ENCODE measurements around the gene LRTM2. TPM values are rescaled to one million over a fixed set of nuclear protein-coding genes. Genes with fewer than 3 reads are reported as not detected.

The LRTM2 gene
- total and polyA plus RNA-seq, 9 of the 15 experiments (the other 6 are each of a cell fraction or from before 2014, with no cell fraction given): 0.09 TPM; not detected in 8

- TF ChIP-seq RBM22 (IDR thresholded peaks at IDR 0.05; ENCODE audit: low read depth, low read length, poor library complexity, severe bottlenecking) (no peak), RBBP5 (IDR thresholded peaks at IDR 0.05; ENCODE audit: borderline replicate concordance, insufficient read depth, low read length, poor library complexity, severe bottlenecking) (no peak)
Measured at GRCh38 chr12:1877169-1877878, 57.0 kb downstream of the LRTM2 start (continued).

GRCh38 chr12:1878214-1878613 is 57.8 kb downstream of the LRTM2 start:
- Histone ChIP-seq H3K4me2 (ENCODE audit: insufficient read depth, low read length) (no peak overlapping the region), H3K27me3 (ENCODE audit: control insufficient read depth in 2 of 2, insufficient read depth in 2 of 2, low read length in 2 of 2) (peaks cover 2 to 18% of the 10 kb centered on the region in 2 experiments; a peak in 3 of 5 replicates), H3K36me3 (ENCODE audit: control insufficient read depth, insufficient read depth, low read length) (no peaks in the 10 kb centered on the region), H3K9ac (ENCODE audit: insufficient read depth in 1 of 2, low read depth in 2 of 2, low read length in 2 of 2) (no peak overlapping the region), H3K4me1 (replicated peaks in 1 of 2; ENCODE audit: control insufficient read depth in 2 of 2, insufficient read depth in 2 of 2, low read length in 2 of 2) (peaks cover 5 to 8% of the 10 kb centered on the region in 2 experiments; a peak in 4 of 5 replicates), H4K20me1 (replicated peaks; ENCODE audit: control insufficient read depth, insufficient read depth, low read length) (no peaks in the 10 kb centered on the region), H3K4me3 (no peak overlapping the region), H2AFZ (ENCODE audit: low read depth, low read length) (no peak overlapping the region), H3K79me2 (ENCODE audit: control insufficient read depth, insufficient read depth, low read length) (no peaks in the 10 kb centered on the region), H3K9me1 (ENCODE audit: control insufficient read depth, insufficient read depth, low read length) (no peaks in the 10 kb centered on the region), H3K9me3 (replicated peaks; ENCODE audit: control insufficient read depth, insufficient read depth, low read depth, low read length) (no peaks in the 10 kb centered on the region), H3K27ac (ENCODE audit: extremely low read depth, low read depth, low read length) (no peak overlapping the region)
- ChIA-PET CTCF (ENCODE audit: low intra/inter-chr PET ratio) (no interaction called here), POLR2A (no interaction called here)
- intact Hi-C loops (cut with micrococcal nuclease) (no loop called here), in situ Hi-C loops (cut with MboI) (no loop called here)
- ATAC-seq (no peak), FAIRE-seq (no peak), DNase-seq (ENCODE audit: extremely low read depth in 1 of 4, low spot score in 3 of 4) (no peak)
- WGBS (ENCODE audit: insufficient coverage, low coverage, missing lambda C conversion rate): 37% methylated on average over 10 of the region's 10 CpGs
- no TSS peak for BruUV-seq (replicated peaks)
- TF ChIP-seq RB1 (IDR thresholded peaks at IDR 0.05; ENCODE audit: low read depth) (no peak), EWSR1 (IDR thresholded peaks at IDR 0.05; ENCODE audit: borderline replicate concordance, low read depth, partially characterized antibody) (no peak), ESRRB (CRISPR knock-in tag; IDR thresholded peaks at IDR 0.05; ENCODE audit: borderline replicate concordance) (no peak), SMARCE1 (IDR thresholded peaks at IDR 0.05) (no peak), ZBTB11 (CRISPR knock-in tag; IDR thresholded peaks at IDR 0.05) (no peak), CCAR2 (IDR thresholded peaks at IDR 0.05; ENCODE audit: low read depth, low read length) (no peak), BRF2 (IDR thresholded peaks at IDR 0.05; ENCODE audit: borderline replicate concordance, insufficient read depth, insufficient read length) (no peak), PTRF (tag; IDR thresholded peaks at IDR 0.05) (no peak), ZNF143 (CRISPR knock-in tag; IDR thresholded peaks at IDR 0.05) (no peak), LEF1 (IDR thresholded peaks at IDR 0.05) (no peak), ZNF232 (CRISPR knock-in tag; IDR thresholded peaks at IDR 0.05) (no peak), DNMT1 (IDR thresholded peaks at IDR 0.05) (no peak)
- TF ChIP-seq, protein P1, sequence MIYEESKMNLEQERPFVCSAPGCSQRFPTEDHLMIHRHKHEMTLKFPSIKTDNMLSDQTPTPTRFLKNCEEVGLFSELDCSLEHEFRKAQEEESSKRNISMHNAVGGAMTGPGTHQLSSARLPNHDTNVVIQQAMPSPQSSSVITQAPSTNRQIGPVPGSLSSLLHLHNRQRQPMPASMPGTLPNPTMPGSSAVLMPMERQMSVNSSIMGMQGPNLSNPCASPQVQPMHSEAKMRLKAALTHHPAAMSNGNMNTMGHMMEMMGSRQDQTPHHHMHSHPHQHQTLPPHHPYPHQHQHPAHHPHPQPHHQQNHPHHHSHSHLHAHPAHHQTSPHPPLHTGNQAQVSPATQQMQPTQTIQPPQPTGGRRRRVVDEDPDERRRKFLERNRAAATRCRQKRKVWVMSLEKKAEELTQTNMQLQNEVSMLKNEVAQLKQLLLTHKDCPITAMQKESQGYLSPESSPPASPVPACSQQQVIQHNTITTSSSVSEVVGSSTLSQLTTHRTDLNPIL (CRISPR knock-in tag; IDR thresholded peaks at IDR 0.05): no peak

Measured in K562 (cell line).